Stomach (tissue), 4 donors: ENCODE measurements around the gene CPT1B.
"Not testable (repeated sequence)": the region's sequence is repeated elsewhere in the genome, so short reads cannot be mapped to it uniquely, and the experiment has no call there.

ENCODE experiments used
- EP300 ChIP-seq: sonication (generic); formaldehyde crosslinking; IDR thresholded peaks from one replicate; pipeline ENCODE4 v1.6.1; 2017; ENCODE audit warnings: antibody characterized with exemption
- POLR2A ChIP-seq, 4 donors: fragments of 450-650 bp; IDR thresholded peaks; one replicate each; pipeline ENCODE4 v1.6.1; 2016; ENCODE audit warnings: antibody characterized with exemption in 4 of 4, control low read depth in 2 of 4, mild to moderate bottlenecking in 1 of 4, moderate library complexity in 1 of 4
- POLR2AphosphoS5 ChIP-seq, 3 donors: sonication (generic); formaldehyde crosslinking; IDR thresholded peaks; one replicate each; pipeline ENCODE4 v1.6.1; 2016; ENCODE audit warnings: antibody characterized with exemption in 3 of 3
- TF ChIP-seq, protein P1 (sequence below), 7 experiments: fragments of 450-650 bp in 4 of 7; fragments of 200-600 bp in 3 of 7; sonication (generic) in 3 of 7; IDR thresholded peaks; one replicate each; pipeline ENCODE4 v1.5.1; 2016 to 2019; ENCODE audit warnings: antibody characterized with exemption in 7 of 7, control low read depth in 2 of 7, mild to moderate bottlenecking in 1 of 7

DNA sequence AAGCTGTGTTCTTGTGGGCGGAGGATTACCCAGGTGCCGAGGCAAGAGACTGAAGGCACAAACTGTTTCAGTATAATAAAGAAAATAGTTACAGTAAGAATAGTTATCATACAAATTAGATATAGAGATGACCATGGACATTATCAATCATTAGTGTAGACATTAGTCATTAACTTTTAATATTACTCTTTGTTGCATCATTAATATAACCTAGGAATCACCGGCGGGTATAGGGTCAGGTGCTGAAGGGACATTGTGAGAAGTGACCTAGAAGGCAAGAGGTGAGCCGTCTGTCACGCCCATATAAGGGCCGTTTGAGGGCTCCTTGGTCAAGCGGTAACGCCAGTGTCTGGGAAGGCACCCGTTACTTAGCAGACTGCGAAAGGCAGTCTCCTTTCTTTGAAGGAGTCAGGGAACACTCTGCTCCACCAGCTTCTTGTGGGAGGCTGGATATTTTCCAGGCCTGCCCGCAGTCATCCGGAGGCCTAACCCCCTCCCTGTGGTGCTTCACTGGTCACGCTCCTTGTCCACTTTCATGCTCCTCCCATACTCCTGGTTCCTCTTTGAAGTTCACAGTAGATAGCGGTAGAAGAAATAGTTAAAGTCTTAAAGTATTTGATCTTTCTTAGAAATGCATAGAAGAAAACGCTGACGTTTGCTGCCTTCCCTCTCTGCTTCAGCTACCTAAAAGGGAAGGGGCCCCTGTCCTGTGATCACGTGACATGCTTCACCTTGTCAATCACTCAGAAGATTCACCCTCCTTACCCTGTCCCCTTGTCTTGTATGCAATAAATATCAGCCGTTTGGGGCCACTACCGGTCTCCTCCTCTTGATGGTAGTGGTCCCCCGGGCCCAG, 44.1 kb downstream of the CPT1B start:
- TF ChIP-seq POLR2A (IDR thresholded peaks at IDR 0.05); POLR2AphosphoS5 (IDR thresholded peaks at IDR 0.05); EP300: not testable (repeated sequence)
- TF ChIP-seq, protein P1, sequence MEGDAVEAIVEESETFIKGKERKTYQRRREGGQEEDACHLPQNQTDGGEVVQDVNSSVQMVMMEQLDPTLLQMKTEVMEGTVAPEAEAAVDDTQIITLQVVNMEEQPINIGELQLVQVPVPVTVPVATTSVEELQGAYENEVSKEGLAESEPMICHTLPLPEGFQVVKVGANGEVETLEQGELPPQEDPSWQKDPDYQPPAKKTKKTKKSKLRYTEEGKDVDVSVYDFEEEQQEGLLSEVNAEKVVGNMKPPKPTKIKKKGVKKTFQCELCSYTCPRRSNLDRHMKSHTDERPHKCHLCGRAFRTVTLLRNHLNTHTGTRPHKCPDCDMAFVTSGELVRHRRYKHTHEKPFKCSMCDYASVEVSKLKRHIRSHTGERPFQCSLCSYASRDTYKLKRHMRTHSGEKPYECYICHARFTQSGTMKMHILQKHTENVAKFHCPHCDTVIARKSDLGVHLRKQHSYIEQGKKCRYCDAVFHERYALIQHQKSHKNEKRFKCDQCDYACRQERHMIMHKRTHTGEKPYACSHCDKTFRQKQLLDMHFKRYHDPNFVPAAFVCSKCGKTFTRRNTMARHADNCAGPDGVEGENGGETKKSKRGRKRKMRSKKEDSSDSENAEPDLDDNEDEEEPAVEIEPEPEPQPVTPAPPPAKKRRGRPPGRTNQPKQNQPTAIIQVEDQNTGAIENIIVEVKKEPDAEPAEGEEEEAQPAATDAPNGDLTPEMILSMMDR (IDR thresholded peaks at IDR 0.05), result not testable (repeated sequence)
